RPMI8226 (cell line): ENCODE measurements around the gene SFTPB.
"Not testable (repeated sequence)": the region's sequence is repeated elsewhere in the genome, so short reads cannot be mapped to it uniquely, and the experiment has no call there.

Experiments
- DNase-seq: peaks from one replicate; pipeline ENCODE4 v3.0.0-alpha.2; 2015

Gene SFTPB

DNA sequence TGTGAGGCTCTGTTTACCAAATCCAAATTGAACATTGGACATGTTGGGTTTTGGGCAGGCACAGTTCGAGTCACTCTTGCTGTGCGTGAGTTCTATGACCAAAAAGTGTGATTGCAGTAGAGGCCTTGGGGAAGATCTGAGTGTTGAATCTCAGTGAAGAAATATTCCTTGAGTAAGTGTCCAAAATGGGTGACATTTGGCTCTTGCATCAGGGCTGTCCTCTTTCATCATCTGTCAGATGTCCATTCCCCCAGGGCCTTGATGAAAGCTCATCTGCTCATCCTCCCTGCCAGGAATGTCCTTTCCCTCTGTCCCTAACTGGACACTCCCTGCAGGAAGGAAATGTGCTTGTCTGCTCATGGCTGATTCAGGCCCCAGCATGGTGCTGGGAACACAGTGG lies 6.4 kb upstream of the SFTPB start:
- DNase-seq = no peak

DNA sequence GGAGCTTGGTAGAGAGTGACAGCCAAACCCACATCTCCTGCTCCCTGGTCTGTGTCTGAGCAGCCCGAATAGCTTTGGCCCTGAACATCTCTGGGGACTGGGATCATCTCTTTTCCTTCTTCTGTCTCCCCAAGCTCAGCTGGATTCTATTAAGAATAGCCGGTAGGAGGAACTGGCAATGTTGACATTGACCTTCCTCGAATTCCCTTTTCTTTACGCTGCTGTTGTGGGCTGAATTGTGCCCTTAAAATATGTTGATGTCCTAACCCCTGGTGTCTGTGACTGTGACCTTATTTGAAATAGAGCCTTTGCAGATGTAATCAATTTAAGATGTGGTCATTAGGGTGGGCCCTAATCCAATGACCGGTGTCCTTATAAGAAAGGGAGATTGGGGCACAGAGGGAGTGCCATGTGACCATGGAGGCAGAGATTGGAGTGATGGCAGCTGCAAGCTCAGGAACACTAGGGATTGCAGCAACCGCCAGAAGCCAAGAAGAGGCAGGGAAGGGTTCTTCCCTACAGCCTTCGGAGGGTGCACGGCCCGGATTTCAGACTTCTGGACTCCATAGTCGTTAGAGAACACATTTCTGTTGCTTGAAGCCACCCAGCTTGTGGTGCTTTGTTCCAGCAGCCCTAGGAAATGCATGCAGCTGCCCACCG lies 5.8 kb upstream of the SFTPB start:
- DNase-seq = no peak

DNA sequence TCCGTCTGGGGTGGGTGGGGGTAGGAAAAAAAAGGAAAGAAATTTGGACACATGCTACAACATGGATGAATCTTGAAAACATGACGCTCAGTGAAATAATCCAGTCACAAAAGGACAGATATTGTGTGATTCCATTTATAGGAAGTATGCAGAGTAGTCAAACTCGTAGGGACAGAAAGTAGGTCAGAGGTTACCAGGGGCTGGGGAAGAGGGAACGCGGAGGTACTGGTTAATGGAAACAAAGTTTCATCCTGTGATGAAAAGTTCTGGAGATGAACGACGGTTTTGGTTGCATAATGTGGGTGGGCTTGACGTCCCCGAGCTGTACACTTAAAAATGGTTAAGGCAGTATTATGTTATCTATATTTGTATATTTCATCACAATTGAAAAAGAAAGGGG lies 4.5 kb upstream of the SFTPB start:
- no peak for DNase-seq

DNA sequence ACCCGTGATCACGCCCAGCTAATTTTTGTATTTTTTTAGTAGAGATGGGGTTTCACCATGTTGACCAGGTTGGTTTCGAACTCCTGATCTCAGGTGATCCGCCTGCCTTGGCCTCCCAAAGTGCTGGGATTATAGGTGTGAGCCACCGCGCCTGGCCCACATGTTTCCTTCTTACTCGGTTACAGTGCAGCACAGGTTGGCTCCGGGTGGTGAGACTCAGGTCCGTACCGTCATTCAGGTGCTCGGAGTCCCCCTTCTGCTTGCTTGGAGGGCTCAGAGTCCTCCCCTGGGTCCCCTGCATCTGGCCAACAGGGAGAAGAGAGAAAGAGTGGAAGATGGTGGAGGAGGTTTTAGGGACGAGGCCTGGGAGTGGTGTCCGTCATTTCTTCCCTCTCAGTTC lies 2.4 kb upstream of the SFTPB start:
- DNase-seq = not testable (repeated sequence)

DNA sequence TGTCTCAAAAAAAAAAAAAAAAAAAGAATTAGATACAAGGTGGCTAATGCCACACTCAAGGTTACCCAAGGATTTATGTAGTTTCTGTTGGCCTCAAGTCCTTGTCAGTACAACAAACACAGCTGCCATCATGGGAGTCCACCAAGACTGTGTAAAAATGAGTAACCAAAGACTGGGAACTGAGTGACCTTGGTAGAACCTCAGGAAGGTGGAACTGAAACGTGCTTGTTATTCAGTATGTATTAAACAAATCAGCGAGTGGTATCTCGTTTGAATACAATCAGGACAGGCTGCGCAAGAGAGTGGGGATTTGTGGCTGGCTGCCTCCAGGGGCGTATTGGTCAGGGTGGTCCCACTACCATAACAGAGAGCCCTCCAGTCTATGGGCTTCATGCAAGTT lies 1.6 kb upstream of the SFTPB start:
- peak; percentile 54 for DNase-seq

DNA sequence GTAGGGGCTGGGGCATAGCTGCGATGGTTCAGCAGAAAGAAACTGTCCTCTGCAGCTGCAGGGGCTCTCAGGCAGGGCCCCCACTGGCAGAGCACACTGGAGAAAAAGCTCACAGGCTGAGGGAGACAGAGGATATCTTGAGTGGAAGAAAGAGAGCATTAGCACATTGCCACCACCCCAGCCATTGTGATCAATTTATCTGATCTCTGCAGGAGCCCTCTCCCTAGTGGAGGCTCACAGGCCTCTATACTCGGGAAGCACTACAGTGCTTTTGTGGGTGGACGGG lies 801 bp upstream of the SFTPB start:
- no peak for DNase-seq

DNA sequence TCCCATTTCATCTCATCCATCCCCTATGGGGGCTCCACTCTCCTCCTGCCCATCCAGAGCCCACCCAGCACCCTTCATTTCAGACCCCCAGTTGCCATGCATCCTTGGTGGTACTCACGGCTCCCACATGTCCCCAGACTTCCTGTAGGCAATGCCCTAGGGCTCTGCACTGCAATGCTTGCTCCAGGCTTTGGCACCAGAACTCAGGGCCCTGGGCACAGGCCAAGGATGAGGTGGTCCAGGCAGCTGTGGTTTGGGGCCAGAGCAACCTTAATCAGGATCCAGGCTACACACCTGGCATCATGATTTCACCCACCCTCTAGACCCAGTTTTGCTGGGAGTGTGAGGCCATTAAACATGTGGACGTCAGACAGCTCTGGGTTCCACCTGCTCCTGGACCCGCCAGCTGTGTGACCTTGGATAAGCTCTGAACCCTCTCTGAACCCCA lies 414 bp downstream of the SFTPB start:
- DNase-seq = no peak

DNA sequence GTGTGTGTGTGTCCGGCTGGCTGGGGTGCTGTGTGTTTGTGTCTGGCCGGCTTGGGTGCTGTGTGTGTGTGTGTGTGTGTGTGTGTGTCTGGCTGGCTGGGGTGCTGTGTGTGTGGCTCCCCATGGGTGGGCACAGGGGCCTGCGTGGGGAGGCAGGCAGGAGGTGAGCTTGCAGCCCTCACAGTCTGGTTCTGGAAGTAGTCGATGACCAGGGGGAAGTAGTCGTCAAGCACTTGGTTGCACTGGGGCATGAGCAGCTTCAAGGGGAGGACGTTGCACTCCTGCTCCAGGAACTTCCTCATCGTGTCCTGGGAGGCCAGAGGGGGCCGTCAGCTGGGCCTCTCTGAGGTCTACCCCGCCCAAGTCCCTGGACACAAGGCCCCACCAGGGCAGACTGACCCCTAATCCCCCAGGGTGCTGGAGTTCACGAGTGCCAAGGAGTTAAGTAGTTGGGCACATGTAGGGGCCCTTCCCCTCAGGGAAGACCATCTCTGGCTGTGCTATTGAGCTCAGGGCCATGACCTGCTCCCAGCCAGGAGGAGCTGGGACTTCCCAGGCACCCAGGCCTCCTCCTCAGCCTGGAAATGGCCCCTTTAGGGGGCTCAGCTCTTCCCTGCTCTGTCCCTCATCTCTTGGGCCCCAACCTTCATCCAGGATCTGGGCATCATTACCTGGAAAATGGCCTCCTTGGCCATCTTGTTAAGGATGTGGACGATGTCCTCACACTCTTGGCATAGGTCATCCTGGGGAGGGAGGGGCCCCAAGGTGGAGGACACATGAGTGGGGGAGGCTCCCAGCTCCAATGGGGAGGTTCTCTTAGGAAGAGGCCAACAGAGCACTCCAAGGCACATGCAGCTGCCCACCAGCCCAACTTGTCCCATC lies 1.3 kb downstream of the SFTPB start:
- no peak for DNase-seq

DNA sequence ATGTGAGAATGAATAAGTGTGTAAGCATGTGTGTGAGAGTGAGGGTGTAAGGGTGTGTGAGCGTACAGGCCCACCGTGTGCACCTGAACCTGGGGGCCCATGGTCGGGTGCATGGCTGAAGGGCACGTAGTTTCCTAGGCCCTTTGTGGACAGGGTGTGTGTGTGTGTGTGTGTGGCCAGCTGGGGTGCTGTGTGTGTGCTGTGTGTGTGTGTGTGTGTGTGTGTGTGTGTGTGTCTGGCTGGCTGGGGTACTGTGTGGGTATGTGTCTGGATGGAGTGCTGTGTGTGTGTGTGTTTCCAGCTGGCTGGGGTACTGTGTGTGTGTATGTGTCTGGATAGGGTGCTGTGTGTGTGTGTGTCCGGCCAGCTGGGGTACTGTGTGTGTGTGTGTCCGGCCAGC lies 2.0 kb downstream of the SFTPB start:
- DNase-seq = no peak

DNA sequence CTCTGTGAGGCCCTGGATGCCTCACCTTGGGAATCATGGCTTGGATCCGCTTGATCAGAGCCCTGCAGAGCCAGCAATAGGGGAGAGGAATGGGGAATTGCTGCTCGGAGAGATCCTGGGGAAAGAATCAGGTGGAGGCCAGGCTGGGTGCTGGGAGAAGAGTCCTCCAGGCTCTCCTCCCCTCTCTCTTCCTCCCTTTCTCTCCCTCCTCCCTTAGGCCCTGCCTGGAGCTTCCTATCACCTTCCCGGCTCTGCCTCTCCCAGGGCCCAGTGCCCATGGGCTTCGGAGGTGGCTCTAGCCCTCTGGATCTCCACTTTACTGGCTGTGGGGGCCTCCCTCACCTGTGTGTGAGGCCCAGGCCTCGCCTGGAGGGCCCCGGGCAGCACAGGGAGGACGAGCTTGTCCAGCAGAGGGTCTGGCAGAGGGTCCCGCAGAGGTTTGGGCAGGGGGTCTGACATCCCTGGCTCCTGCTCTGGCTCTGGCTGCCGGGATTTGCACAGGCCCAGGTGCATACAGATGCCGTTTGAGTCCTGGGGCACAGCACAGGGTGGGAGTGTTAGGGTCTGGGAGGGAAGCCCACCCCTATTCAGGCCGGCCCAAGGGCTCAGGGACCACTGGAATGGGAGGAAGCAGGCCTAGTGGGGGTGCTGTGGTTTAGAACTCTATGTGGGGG lies 2.6 kb downstream of the SFTPB start:
- DNase-seq = no peak

DNA sequence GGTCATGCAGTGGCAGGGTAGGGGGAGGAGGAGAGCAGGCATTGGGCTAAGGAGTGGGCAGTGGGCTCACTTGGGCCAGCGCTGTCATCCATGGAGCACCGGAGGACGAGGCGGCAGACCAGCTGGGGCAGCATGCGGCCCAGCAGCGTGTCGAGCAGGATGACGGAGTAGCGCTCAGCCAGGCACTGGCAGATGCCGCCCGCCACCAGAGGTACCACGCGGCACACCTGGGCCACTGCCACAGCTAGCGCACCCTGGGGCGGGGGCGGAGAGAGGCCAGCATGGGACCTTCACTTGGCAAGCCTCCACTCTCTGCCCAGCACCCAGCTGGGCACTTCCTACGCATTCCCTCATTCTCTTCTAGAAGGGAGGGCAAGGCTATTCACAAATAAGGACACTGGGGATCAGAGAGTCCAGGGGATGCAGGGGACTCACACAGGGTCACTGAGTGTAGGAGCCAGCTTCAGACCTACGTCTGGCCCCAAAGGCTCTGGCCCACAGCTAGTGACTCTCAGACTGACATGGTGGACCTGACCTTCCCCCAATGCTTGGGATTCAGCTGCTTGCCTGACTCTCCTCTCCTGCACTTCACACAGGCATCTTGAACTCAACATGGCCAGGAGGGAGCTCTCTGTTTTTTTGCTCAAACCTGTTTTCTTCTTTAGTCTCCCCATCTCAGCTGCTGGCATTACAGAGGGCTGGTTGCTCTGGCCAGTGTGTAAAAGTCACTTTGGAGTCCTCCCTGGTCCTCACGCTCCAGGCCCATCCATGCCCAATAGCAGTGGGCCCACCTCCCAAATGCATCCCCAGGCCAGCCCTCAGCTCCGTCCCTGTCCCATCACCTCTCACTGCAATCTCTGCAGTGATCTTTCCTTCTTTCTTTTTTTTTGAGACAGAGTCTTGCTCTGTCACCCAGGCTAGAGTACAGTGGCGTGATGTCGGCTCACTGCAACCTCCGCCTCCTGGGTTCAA lies 4.1 kb downstream of the SFTPB start:
- peak; percentile 18 for DNase-seq

DNA sequence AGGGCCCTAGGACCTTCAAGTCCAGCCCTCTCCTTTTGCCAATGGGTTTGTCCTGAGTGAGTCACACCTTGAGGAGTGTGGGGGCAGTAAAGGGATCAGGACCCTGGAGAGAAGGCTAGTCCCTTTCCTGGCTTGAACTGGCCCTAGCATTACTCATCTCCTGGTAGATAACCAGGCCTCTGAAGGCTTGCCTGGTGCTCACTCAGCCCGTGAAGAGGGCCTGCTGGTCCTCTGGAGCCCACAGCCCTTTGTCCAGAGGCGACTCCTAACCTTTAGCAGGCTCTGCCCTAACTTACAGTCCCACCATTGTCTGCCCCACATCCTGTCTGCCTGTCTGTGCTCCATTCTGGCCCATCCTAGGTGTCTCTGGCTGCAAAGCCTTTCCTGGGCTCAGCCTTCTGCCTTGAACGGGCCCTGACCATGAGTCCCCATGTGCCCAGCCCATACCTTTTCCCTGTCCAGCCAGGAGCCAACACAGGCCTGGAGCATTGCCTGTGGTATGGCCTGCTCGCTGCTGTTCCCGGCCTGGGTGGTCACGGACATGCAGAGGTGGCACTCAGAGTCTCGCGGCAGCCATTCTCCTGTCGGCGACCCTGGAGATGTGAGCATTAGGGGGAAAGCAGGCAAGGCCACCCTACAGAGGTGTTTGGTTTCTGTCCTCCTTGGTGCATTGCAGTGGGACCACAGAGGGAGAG lies 5.0 kb downstream of the SFTPB start:
- no peak for DNase-seq

DNA sequence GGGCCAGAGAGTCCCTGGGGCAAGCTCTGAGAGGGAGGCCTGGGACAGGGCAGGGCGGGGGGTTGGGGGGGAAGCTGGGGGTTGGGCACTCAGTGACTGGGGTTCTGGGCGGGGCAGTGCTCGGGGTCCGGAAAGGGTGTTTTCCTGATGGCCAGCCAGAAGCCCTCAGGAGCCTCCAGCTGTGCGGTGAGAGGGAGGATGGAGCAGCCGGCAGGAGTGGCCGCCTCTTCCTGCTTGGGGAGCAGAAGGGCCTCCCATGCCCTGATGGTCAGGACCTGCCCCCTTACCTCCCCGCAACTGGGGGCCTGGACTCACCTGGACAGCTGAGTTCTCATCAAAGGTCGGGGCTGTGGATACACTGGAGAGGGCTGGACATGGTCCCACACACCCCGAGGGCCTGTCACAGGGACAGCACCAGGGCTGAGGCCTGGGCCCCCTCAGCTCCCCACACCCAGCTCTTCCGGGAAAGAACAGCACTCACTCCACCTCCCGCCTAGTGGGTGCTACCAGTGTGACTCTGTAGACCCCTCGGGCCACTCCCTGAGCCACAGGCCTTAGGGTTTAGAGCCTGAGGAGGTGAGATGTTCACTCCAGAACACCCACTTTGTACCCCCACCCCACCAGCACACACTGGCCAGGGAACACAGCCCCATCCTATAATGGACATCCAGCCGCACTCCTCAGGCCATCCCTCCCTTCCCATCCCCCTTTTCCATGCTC lies 6.7 kb downstream of the SFTPB start:
- no peak for DNase-seq

DNA sequence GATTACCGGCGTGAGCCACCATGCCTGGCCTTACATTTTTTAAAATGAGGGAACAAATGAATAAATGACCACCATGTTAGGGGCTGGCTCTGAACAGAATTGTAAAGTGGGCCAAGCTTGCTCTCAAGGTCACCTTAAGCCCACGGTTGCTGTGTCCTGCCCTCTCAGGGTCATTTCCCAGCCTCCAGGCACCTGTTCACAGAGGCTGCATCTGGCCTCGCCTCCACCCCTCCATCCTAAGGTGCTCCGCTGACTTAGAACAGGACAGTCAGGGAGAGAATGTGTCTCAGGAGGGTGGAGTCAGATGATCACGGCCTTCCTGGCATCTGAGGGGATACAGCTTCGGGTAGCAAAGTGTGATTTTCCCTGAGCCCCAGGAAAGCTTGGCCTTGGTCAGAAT lies 7.3 kb downstream of the SFTPB start:
- no peak for DNase-seq

DNA sequence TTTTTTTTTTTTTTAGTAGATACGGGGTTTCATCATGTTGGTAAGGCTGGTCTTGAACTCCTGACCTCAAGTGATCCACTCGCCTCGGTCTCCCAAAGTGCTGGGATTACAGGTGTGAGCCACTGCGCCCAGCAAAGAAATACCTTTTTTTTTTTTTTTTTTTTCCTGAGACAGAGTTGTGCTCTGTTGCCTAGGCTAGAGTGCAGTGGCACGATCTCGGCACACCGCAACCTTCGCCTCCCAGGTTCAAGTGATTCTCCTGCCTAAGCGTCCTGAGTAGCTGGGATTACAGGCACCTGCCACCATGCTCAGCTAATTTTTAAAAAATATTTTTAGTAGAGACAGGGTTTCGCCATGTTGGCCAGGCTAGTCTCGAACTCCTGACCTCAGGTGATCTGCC lies 7.7 kb downstream of the SFTPB start:
- not testable (repeated sequence) for DNase-seq

DNA sequence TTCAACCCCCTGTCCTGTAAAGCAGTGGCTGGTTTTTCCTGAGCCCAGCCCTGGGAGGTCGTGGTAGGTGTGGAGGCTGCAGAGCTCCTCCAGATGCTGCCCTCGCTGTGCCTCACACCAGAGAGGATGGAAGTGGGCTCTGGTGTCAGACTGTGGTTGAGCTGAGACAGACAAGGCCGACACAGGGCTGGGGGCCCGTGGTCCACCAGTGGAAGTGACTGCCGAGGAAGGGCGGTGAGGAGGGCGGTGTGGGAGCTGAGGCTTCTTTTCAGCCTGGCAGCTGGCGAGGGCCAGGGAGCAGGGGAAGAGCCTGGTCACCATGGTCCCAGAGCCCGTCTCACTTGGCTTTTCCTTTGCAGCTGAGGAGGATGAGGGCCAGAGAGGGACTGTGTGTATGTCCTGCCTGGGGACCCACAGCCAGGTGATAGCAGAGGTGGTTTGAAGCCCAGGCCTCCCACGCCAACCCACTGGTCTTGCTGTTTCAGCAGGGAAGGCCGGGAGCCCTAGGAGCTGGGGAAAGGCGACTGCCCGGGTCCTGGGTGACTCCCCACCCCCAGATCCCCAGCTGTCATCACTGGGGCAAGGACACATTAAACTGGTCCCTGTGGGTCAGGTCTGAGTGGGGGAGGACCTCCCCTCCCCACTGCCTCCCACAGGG lies 8.5 kb downstream of the SFTPB start:
- no peak for DNase-seq

DNA sequence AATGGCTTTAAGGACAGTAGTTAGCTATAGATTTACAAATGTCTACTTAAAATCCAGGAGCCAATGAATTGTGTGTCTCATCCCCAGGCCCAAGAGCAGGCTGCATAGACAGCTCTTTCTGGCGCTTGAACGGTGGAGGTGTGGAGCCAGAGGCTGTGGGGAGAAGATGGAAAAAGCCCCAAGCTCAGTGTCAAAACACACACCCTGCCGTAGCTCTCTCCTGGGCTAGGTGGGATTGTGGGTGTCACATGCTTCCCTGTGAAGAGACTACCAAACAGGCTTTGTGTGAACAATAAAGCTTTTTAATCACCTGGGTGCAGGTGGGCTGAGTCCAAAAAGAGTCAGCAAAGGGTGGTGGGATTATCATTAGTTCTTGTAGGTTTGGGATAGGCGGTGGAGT lies 10.6 kb downstream of the SFTPB start:
- not testable (repeated sequence) for DNase-seq

DNA sequence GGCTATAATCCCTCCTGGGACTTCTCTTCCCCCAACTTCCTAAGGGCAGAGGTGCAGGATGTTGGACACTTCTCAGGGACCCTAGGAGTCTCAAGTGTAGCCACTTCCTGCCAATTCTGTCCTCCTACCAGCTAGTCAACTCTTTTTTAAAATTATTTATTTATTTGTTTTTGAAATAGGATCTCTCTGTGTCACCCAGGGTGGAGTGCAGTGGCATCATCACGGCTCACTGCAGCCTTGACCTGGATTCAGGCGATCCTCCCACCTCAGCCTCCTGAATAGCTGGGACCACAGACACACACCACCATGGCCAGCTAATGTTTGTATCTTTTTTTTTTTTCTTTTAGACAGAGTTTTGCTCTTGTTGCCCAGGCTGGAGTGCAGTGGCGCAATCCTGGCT lies 11.5 kb downstream of the SFTPB start:
- DNase-seq = no peak

DNA sequence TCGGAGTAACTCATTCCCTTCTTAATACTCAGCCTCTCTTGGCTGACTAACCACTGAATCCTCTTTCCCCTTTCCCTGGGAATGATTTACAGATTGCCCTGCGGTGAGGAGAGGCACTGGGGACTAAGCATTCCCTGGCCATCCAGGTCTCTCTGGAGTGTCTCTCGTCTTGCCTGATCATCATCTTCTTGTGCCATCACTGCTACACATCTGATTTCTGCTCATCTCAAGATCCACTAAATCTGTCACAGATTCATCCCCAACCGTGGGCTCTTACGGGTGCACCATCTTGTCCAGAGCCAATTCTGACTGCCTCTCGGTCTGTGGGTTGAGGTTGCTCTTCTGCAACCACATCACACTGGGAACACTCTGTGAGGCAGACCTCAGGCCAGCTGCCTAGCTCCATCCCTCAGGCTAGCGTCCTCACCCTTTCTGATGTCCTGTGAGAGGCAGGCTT lies 12.0 kb downstream of the SFTPB start:
- DNase-seq = no peak

DNA sequence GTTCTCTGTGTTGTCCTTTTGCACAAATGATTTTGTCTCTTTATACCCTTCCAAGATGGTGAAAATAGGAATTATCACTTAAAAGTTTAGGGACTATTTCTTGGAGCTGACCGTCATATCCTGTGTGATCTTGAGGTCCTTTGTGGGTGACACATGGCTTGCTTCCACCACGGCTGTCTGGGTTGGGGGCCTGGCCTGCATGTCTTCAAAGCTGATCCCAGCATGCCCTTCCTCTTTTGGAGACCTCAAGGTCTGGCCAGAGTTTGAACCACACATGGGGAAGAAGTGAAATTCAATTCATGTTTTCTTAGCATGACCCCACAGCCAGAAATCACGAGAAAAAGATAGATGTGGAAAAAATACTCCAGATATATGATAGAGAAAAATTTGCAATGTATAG lies 14.0 kb downstream of the SFTPB start:
- no peak for DNase-seq

DNA sequence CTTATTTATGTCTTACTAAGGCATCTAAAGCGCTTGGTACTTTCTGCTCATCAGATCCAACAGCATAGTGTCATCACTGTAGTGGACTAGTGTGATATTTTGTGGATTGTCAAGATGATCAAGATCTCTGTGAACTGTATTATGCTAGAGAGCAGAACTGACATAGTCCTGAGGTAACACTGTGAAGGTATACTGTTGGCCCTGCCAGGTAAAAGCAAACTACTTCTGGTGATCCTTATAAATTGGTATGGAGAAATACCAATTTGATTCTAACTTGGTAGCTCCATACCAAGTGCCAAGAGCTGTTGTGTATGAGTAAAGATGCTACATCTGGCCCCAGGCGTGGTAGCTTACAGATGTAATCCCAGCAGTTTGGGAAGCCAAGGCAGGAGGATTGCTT lies 15.9 kb downstream of the SFTPB start:
- DNase-seq = no peak
